ENCODE measurements around the gene ID1. TPM values are rescaled to one million over a fixed set of nuclear protein-coding genes. Genes with fewer than 3 reads are reported as not detected.

Gene ID1
- total and polyA plus RNA-seq, 2 of the 13 experiments (the other 11 are each of a cell fraction or from before 2014, with no cell fraction given): 320 to 419 TPM

GRCh38 chr20:31593221-31594001 lies 11.7 kb upstream of the ID1 start (continued):
- TF ChIP-seq TFE3 (CRISPR knock-in tag; IDR thresholded peaks at IDR 0.05) (peak; percentile 52; the same call in 1 of the 2 replicates), MXI1 (IDR thresholded peaks at IDR 0.05; ENCODE audit: borderline replicate concordance, low read depth, low read length) (peak; percentile 47; the same call in 1 of the 3 replicates), KDM5A (IDR thresholded peaks at IDR 0.05; ENCODE audit: borderline replicate concordance, low read length) (peak; percentile 28; the same call in 1 of the 2 replicates), SOX6 (IDR thresholded peaks at IDR 0.05) (no peak), SOX6 (CRISPR knock-in tag; IDR thresholded peaks at IDR 0.05) (peak; percentile 65), ZNF747 (CRISPR knock-in tag; IDR thresholded peaks at IDR 0.05; ENCODE audit: borderline replicate concordance) (no peak), DNMT3B (CRISPR knock-in tag; conservative IDR thresholded peaks at IDR 0.05) (peak; percentile 72; the same call in 1 of the 2 replicates), CREB3 (CRISPR knock-in tag; IDR thresholded peaks at IDR 0.05) (no peak), ZNF644 (CRISPR knock-in tag; IDR thresholded peaks at IDR 0.05; ENCODE audit: low read depth) (peak; percentile 58), SNRNP70 (IDR thresholded peaks at IDR 0.05; ENCODE audit: low read depth, low read length) (no peak), ATF7 (IDR thresholded peaks at IDR 0.05) (no peak; the same call in 1 of the 2 replicates), ATF7 (CRISPR knock-in tag; IDR thresholded peaks at IDR 0.05) (no peak), ZNF687 (CRISPR knock-in tag; IDR thresholded peaks at IDR 0.05) (peak; percentile 76), NFE2 (CRISPR knock-in tag; IDR thresholded peaks at IDR 0.05) (no peak), NFAT5 (CRISPR knock-in tag; IDR thresholded peaks at IDR 0.05) (no peak), PRPF4 (IDR thresholded peaks at IDR 0.05; ENCODE audit: low read depth, low read length, poor library complexity, severe bottlenecking) (no peak), MBD4 (IDR thresholded peaks at IDR 0.05; ENCODE audit: borderline replicate concordance, low read length) (no peak)

All from HepG2 (cell line).